ENCODE results near the gene MTFR1L.

MTFR1L gene

GRCh38 chr1:25878690-25879089, 58.9 kb downstream of the MTFR1L start:
- DNase-seq (ENCODE audit: low read depth) = no peak

GRCh38 chr1:25879675-25880074, 59.9 kb downstream of the MTFR1L start:
- no peak for DNase-seq (ENCODE audit: low read depth)

GRCh38 chr1:25880518-25880917, 60.8 kb downstream of the MTFR1L start:
- DNase-seq (ENCODE audit: low read depth) = no peak

GRCh38 chr1:25881266-25881665, 61.5 kb downstream of the MTFR1L start:
- DNase-seq (ENCODE audit: low read depth) = no peak
